Hepatocyte (in vitro differentiated cells): Measurements from ENCODE around the gene SNAPC2. TPM values are rescaled to one million over a fixed set of nuclear protein-coding genes. Genes with fewer than 3 reads are reported as not detected.
"Not testable (repeated sequence)": the region's sequence is repeated elsewhere in the genome, so short reads cannot be mapped to it uniquely, and the experiment has no call there.

Source experiments
- DNase-seq: peaks from one replicate; pipeline ENCODE4 v3.0.0-alpha.2; 2016; ENCODE audit warnings: low spot score
- H2AFZ ChIP-seq: fragments of 200-600 bp; sonication (generic); 2 replicates; pipeline ENCODE4 v1.6.0; 2016; ENCODE audit warnings: antibody characterized with exemption, mild to moderate bottlenecking
- H3K27ac ChIP-seq: fragments of 200-600 bp; sonication (generic); 2 replicates; pipeline ENCODE4 v1.5.1; 2016; ENCODE audit warnings: mild to moderate bottlenecking
- H3K27me3 ChIP-seq: fragments of 200-600 bp; sonication (generic); 2 replicates; pipeline ENCODE4 v1.6.1; 2016
- H3K36me3 ChIP-seq: fragments of 200-600 bp; sonication (generic); replicated peaks from 2 replicates; pipeline ENCODE4 v1.5.1; 2016; ENCODE audit warnings: low read depth; ENCODE audit not compliant: insufficient read depth
- H3K4me1 ChIP-seq: fragments of 200-600 bp; sonication (generic); 2 replicates; pipeline ENCODE4 v1.5.1; 2016; ENCODE audit warnings: mild to moderate bottlenecking, moderate library complexity; ENCODE audit not compliant: insufficient read depth
- H3K4me2 ChIP-seq: fragments of 200-600 bp; sonication (generic); 2 replicates; pipeline ENCODE4 v1.6.0; 2016
- H3K4me3 ChIP-seq: fragments of 200-600 bp; sonication (generic); 2 replicates; pipeline ENCODE4 v1.5.1; 2016; ENCODE audit warnings: mild to moderate bottlenecking
- H3K79me2 ChIP-seq: fragments of 200-600 bp; sonication (generic); 2 replicates; pipeline ENCODE4 v1.6.0; 2017; ENCODE audit warnings: mild to moderate bottlenecking
- H3K9me2 ChIP-seq: fragments of 200-600 bp; sonication (generic); replicated peaks from 2 replicates; pipeline ENCODE4 v1.6.0; 2017; ENCODE audit warnings: mild to moderate bottlenecking; ENCODE audit not compliant: insufficient read depth
- H3K9me3 ChIP-seq: fragments of 200-600 bp; sonication (generic); 2 replicates; pipeline ENCODE4 v1.5.1; 2016; ENCODE audit warnings: low read depth, mild to moderate bottlenecking
- H4K20me1 ChIP-seq: fragments of 200-600 bp; sonication (generic); 2 replicates; pipeline ENCODE4 v1.6.0; 2016; ENCODE audit warnings: mild to moderate bottlenecking; ENCODE audit not compliant: insufficient read depth, poor library complexity, severe bottlenecking
- CTCF ChIP-seq: fragments of 200-600 bp; sonication (generic); IDR thresholded peaks from 2 replicates; pipeline ENCODE4 v1.5.1; 2016; ENCODE audit warnings: antibody characterized with exemption, mild to moderate bottlenecking; ENCODE audit not compliant: poor library complexity
- EZH2 ChIP-seq: fragments of 200-600 bp; sonication (generic); IDR thresholded peaks from 2 replicates; pipeline ENCODE4 v1.6.1; 2016; ENCODE audit warnings: antibody characterized with exemption, mild to moderate bottlenecking, borderline replicate concordance
- EZH2phosphoT487 ChIP-seq: fragments of 200-600 bp; sonication (generic); IDR thresholded peaks from one replicate; pipeline ENCODE4 v1.6.1; 2018; ENCODE audit warnings: antibody characterized with exemption, mild to moderate bottlenecking, low read depth, moderate library complexity; ENCODE audit not compliant: unreplicated experiment, severe bottlenecking
- WGBS: methylation state at CpG from one replicate; pipeline ENCODE4 v1.1.6; 2016; ENCODE audit warnings: low lambda C conversion rate; ENCODE audit errors: missing lambda C conversion rate; 5-methylcytosine and 5-hydroxymethylcytosine counted together
- polyA plus RNA-seq: library from polyadenylated mRNA; unstranded; fragments of >200 nt; fragmentation: Nextera tagmentation; extraction: Ambion mirVana; gene quantifications from 2 replicates; pipeline ENCODE4 v1.2.1, GENCODE V29; 2016
- total RNA-seq: library from RNA; depleted of rRNA; stranded (reverse); fragments of >200 nt; gene quantifications from 2 replicates; pipeline ENCODE4 v1.2.3, GENCODE V29; 2014

Gene SNAPC2
- total and polyA plus RNA-seq, 2 experiments from 2014 or later = 11.8 to 17.5 TPM

GRCh38 chr19:7959211-7959610 is 39.1 kb downstream of the SNAPC2 start:
- WGBS = 88% methylated on average over 6 of the region's 6 CpGs

GRCh38 chr19:7961082-7961481 is 40.9 kb downstream of the SNAPC2 start:
- not testable (repeated sequence) for H3K4me3 ChIP-seq

More at GRCh38 chr19:7959211-7959610, 39.1 kb downstream of the SNAPC2 start:
- H3K4me3 ChIP-seq = no peak overlapping the region
- no peak overlapping the region for H2AFZ ChIP-seq
- no peak overlapping the region for H3K4me2 ChIP-seq
- H3K9me3 ChIP-seq = no peaks in the 10 kb centered on the region
- TF ChIP-seq EZH2 = no peak
- TF ChIP-seq CTCF = no peak
- no peak for TF ChIP-seq EZH2phosphoT487
- no peaks in the 10 kb centered on the region for H3K9me2 ChIP-seq
- no peaks in the 10 kb centered on the region for H3K36me3 ChIP-seq
- no peaks in the 10 kb centered on the region for H3K79me2 ChIP-seq
- H4K20me1 ChIP-seq = no peaks in the 10 kb centered on the region
- H3K27me3 ChIP-seq = no peaks in the 10 kb centered on the region
- no peak overlapping the region for H3K27ac ChIP-seq
- peaks cover 6% of the 10 kb centered on the region for H3K4me1 ChIP-seq
- DNase-seq = no peak

GRCh38 chr19:7961920-7962626 is 41.9 kb downstream of the SNAPC2 start:
- Histone ChIP-seq H3K4me3 (no peak overlapping the region), H3K27me3 (no peaks in the 10 kb centered on the region), H3K4me2 (peak overlapping the region; percentile 20), H3K9me2 (no peaks in the 10 kb centered on the region), H3K79me2 (no peaks in the 10 kb centered on the region), H2AFZ (no peak overlapping the region), H3K4me1 (peaks cover 6% of the 10 kb centered on the region), H4K20me1 (no peaks in the 10 kb centered on the region), H3K9me3 (no peaks in the 10 kb centered on the region), H3K27ac (peak overlapping the region; percentile 1), H3K36me3 (no peaks in the 10 kb centered on the region)
- no peak for DNase-seq
- TF ChIP-seq EZH2phosphoT487 = no peak
- no peak for TF ChIP-seq EZH2
- no peak for TF ChIP-seq CTCF
- 76% methylated on average over 13 of the region's 13 CpGs for WGBS

More at GRCh38 chr19:7961082-7961481, 40.9 kb downstream of the SNAPC2 start:
- H3K27me3 ChIP-seq, H3K9me3 ChIP-seq, H3K79me2 ChIP-seq, H3K4me2 ChIP-seq, DNase-seq, H2AFZ ChIP-seq, H3K9me2 ChIP-seq, H3K4me1 ChIP-seq, H4K20me1 ChIP-seq, H3K27ac ChIP-seq, H3K36me3 ChIP-seq: not testable (repeated sequence)
- 97% methylated on average over 4 of the region's 4 CpGs for WGBS

GRCh38 chr19:7962644-7963268 is 42.6 kb downstream of the SNAPC2 start:
- no peaks in the 10 kb centered on the region for H3K27me3 ChIP-seq
- H3K79me2 ChIP-seq = no peaks in the 10 kb centered on the region

More at GRCh38 chr19:7962644-7963268, 42.6 kb downstream of the SNAPC2 start:
- no peak for TF ChIP-seq EZH2phosphoT487
- no peaks in the 10 kb centered on the region for H3K36me3 ChIP-seq
- H3K4me3 ChIP-seq = no peak overlapping the region
- peak overlapping the region; percentile 20 for H3K4me2 ChIP-seq
- H3K27ac ChIP-seq = peak overlapping the region; percentile 1
- no peak for DNase-seq
- peaks cover 6% of the 10 kb centered on the region for H3K4me1 ChIP-seq
- no peak overlapping the region for H2AFZ ChIP-seq
- H3K9me2 ChIP-seq = no peaks in the 10 kb centered on the region
- WGBS = 83% methylated on average over 22 of the region's 22 CpGs
- no peaks in the 10 kb centered on the region for H4K20me1 ChIP-seq
- no peaks in the 10 kb centered on the region for H3K9me3 ChIP-seq
